Gastrocnemius medialis (tissue), 4 donors: ENCODE data around the gene GABRB1. TPM values are rescaled to one million over a fixed set of nuclear protein-coding genes. Genes with fewer than 3 reads are reported as not detected.

ENCODE experiments used
- ATAC-seq, 2 donors: fragments of 150-250 bp; one replicate each; pipeline ENCODE4 v1.9.1; 2016
- DNase-seq, 2 donors: peaks; one replicate each; pipeline ENCODE4 v3.0.0-alpha.2; 2019
- H3K27ac ChIP-seq, 4 donors: fragments of 200-600 bp; sonication (generic); 1 replicate in 1 of 4; 2 replicates in 3 of 4; pipeline ENCODE4 v1.5.1; 2016 to 2018; ENCODE audit warnings: mild to moderate bottlenecking in 2 of 4, moderate library complexity in 1 of 4
- H3K27me3 ChIP-seq, 3 donors: fragments of 200-600 bp; sonication (generic) in 2 of 3; 1 replicate in 1 of 3; 2 replicates in 2 of 3; pipeline versions ENCODE4 v1.5.1 to v1.6.0; 2016 to 2019; ENCODE audit warnings: mild to moderate bottlenecking in 1 of 3, moderate library complexity in 1 of 3
- H3K36me3 ChIP-seq, 2 donors: fragments of 200-600 bp; sonication (generic) in 1 of 2; one replicate each; pipeline ENCODE4 v1.5.1; 2017 to 2018
- H3K4me1 ChIP-seq, 2 donors: fragments of 200-600 bp; sonication (generic) in 1 of 2; one replicate each; pipeline ENCODE4 v1.5.1; 2016 to 2017; ENCODE audit warnings: mild to moderate bottlenecking in 2 of 2
- H3K4me3 ChIP-seq, 4 donors: fragments of 200-600 bp; sonication (generic) in 3 of 4; 1 replicate in 1 of 4; 2 replicates in 3 of 4; pipeline ENCODE4 v1.5.1; 2016 to 2019; ENCODE audit warnings: mild to moderate bottlenecking in 2 of 4
- H3K9me3 ChIP-seq, 3 donors: fragments of 200-600 bp; sonication (generic) in 2 of 3; 1 replicate in 1 of 3; 2 replicates in 2 of 3; pipeline ENCODE4 v1.5.1; 2016 to 2019
- CTCF ChIP-seq, 5 experiments: fragments of 450-650 bp in 3 of 5; fragments of 200-600 bp in 2 of 5; sonication (generic) in 2 of 5; IDR thresholded peaks in 4 of 5; conservative IDR thresholded peaks in 1 of 5; 1 replicate in 4 of 5; 2 replicates in 1 of 5; pipeline ENCODE4 v1.5.1; 2016 to 2019; ENCODE audit warnings: antibody characterized with exemption in 5 of 5, mild to moderate bottlenecking in 3 of 5, moderate library complexity in 3 of 5
- POLR2A ChIP-seq, 2 donors: fragments of 450-650 bp; IDR thresholded peaks; one replicate each; pipeline ENCODE4 v1.6.1; 2017; ENCODE audit warnings: antibody characterized with exemption in 2 of 2, mild to moderate bottlenecking in 2 of 2, moderate library complexity in 2 of 2
- in situ Hi-C, 4 donors: fragments of 200-750 bp; cut with MboI; loops; one replicate each; pipeline versions ENCODE4 v1.15.0 to v1.8.0; 2017; ENCODE audit warnings: low sequenced_read_pairs in 4 of 4
- intact Hi-C: fragments of 100-400 bp; cut with DNase I; formaldehyde crosslinking; loops from one replicate; pipeline ENCODE4 v1.15.1; 2023; ENCODE audit warnings: low total_unique reads
- total RNA-seq, 4 donors: library from RNA; depleted of rRNA; stranded (reverse); fragments of >200 nt; gene quantifications; one replicate each; pipeline versions ENCODE4 v1.1.0 to v1.2.3, GENCODE V29; 2016

Gene GABRB1
- total RNA-seq, 4 donors from 2014 or later = not detected

- intact Hi-C loops = no loop called here
- Histone ChIP-seq H3K4me3 (no peak overlapping the region), H3K9me3 (no peaks in the 10 kb centered on the region), H3K27ac (no peak overlapping the region), H3K4me1 (no peaks in the 10 kb centered on the region), H3K36me3 (no peaks in the 10 kb centered on the region), H3K27me3 (no peaks in the 10 kb centered on the region)
- TF ChIP-seq CTCF (IDR thresholded peaks at IDR 0.05 in 4 of 5, conservative IDR thresholded peaks at IDR 0.05 in 1 of 5) = no peak
- no peak for TF ChIP-seq POLR2A (IDR thresholded peaks at IDR 0.05)
- ATAC-seq (no peak), DNase-seq (no peak)
- in situ Hi-C loops = no loop called here
Measured at GRCh38 chr4:47160095-47160494, 128.7 kb downstream of the GABRB1 start.

GRCh38 chr4:47167081-47168035 lies 136.0 kb downstream of the GABRB1 start:
- no peak for DNase-seq
- no peak for ATAC-seq
- in situ Hi-C loops (no loop called here), intact Hi-C loops (no loop called here)
- no peak for TF ChIP-seq POLR2A (IDR thresholded peaks at IDR 0.05)
- no peak for TF ChIP-seq CTCF (IDR thresholded peaks at IDR 0.05 in 4 of 5, conservative IDR thresholded peaks at IDR 0.05 in 1 of 5)
- no peaks in the 10 kb centered on the region for H3K4me1 ChIP-seq
- no peaks in the 10 kb centered on the region for H3K9me3 ChIP-seq
- H3K4me3 ChIP-seq = no peak overlapping the region
- H3K36me3 ChIP-seq = no peaks in the 10 kb centered on the region
- no peaks in the 10 kb centered on the region for H3K27me3 ChIP-seq
- H3K27ac ChIP-seq = no peak overlapping the region

- in situ Hi-C loops = no loop called here
Measured at GRCh38 chr4:47184083-47184482, 152.7 kb downstream of the GABRB1 start.

GRCh38 chr4:47185761-47186160 lies 154.4 kb downstream of the GABRB1 start:
- no peaks in the 10 kb centered on the region for H3K27me3 ChIP-seq
- ATAC-seq (no peak), DNase-seq (no peak)
- no peak overlapping the region for H3K4me3 ChIP-seq
- no peaks in the 10 kb centered on the region for H3K4me1 ChIP-seq
- no peaks in the 10 kb centered on the region for H3K9me3 ChIP-seq
- no peaks in the 10 kb centered on the region for H3K36me3 ChIP-seq
- no peak for TF ChIP-seq CTCF (IDR thresholded peaks at IDR 0.05 in 4 of 5, conservative IDR thresholded peaks at IDR 0.05 in 1 of 5)
- TF ChIP-seq POLR2A (IDR thresholded peaks at IDR 0.05) = no peak
- no peak overlapping the region for H3K27ac ChIP-seq
- intact Hi-C loops (no loop called here), in situ Hi-C loops (no loop called here)

More at GRCh38 chr4:47184083-47184482, 152.7 kb downstream of the GABRB1 start:
- Histone ChIP-seq H3K27ac (no peak overlapping the region), H3K9me3 (no peaks in the 10 kb centered on the region), H3K27me3 (no peaks in the 10 kb centered on the region), H3K36me3 (no peaks in the 10 kb centered on the region), H3K4me3 (no peak overlapping the region), H3K4me1 (no peaks in the 10 kb centered on the region)
- TF ChIP-seq CTCF (IDR thresholded peaks at IDR 0.05 in 4 of 5, conservative IDR thresholded peaks at IDR 0.05 in 1 of 5) (no peak), POLR2A (IDR thresholded peaks at IDR 0.05) (no peak)
- no peak for DNase-seq
- ATAC-seq = no peak
- intact Hi-C loops = no loop called here
